Nephron (organoid): ENCODE data around the gene CYTH4.

Experiments
- H3K27ac Mint-ChIP-seq, 3 experiments: 2 replicates each; pipeline ENCODE4 v1.8.0; 2020; ENCODE audit warnings: mixed read lengths in 3 of 3, mild to moderate bottlenecking in 2 of 3, moderate library complexity in 1 of 3
- H3K27me3 Mint-ChIP-seq: 2 replicates; pipeline ENCODE4 v1.8.0; 2021; ENCODE audit warnings: low read depth, mild to moderate bottlenecking, moderate library complexity, mixed read lengths
- H3K36me3 Mint-ChIP-seq: 2 replicates; pipeline ENCODE4 v1.8.0; 2020; ENCODE audit warnings: low read depth, mixed read lengths
- H3K4me1 Mint-ChIP-seq: 2 replicates; pipeline ENCODE4 v1.8.0; 2020; ENCODE audit warnings: mixed read lengths
- H3K4me3 Mint-ChIP-seq, 3 experiments: 2 replicates each; pipeline ENCODE4 v1.8.0; 2020; ENCODE audit warnings: mild to moderate bottlenecking in 3 of 3, mixed read lengths in 3 of 3, moderate library complexity in 2 of 3
- H3K9me3 Mint-ChIP-seq: 2 replicates; pipeline ENCODE4 v1.8.0; 2020; ENCODE audit warnings: mixed read lengths
- TF ChIP-seq, protein P1 (sequence below), 3 experiments: fragments of 200-600 bp; sonication (generic); IDR thresholded peaks; one replicate each; pipeline ENCODE4 v1.5.0; 2021; ENCODE audit warnings: antibody characterized with exemption in 3 of 3; ENCODE audit not compliant: unreplicated experiment in 3 of 3

The CYTH4 gene

DNA sequence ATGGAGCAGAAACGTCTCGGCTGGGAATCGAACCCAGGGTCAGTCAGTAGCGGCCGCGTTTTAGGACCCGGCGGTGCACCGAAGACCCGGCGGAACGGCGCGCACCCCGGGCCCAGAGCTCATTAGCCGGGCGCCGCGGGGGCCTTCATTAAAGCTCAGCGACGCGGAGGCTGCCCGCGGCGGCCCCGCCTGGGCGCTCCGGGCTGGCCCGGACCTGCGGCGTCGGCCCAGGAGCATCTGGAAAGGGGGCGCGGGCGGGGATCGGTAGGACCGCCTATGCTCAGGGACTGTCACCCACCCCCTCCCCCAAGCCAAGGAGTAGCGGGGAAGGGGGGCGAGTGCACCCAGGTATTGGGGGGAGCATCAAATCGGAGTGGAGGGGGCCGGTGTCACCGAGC is 52.2 kb downstream of the CYTH4 start:
- H3K36me3 Mint-ChIP-seq, result no peaks in the 10 kb centered on the region

DNA sequence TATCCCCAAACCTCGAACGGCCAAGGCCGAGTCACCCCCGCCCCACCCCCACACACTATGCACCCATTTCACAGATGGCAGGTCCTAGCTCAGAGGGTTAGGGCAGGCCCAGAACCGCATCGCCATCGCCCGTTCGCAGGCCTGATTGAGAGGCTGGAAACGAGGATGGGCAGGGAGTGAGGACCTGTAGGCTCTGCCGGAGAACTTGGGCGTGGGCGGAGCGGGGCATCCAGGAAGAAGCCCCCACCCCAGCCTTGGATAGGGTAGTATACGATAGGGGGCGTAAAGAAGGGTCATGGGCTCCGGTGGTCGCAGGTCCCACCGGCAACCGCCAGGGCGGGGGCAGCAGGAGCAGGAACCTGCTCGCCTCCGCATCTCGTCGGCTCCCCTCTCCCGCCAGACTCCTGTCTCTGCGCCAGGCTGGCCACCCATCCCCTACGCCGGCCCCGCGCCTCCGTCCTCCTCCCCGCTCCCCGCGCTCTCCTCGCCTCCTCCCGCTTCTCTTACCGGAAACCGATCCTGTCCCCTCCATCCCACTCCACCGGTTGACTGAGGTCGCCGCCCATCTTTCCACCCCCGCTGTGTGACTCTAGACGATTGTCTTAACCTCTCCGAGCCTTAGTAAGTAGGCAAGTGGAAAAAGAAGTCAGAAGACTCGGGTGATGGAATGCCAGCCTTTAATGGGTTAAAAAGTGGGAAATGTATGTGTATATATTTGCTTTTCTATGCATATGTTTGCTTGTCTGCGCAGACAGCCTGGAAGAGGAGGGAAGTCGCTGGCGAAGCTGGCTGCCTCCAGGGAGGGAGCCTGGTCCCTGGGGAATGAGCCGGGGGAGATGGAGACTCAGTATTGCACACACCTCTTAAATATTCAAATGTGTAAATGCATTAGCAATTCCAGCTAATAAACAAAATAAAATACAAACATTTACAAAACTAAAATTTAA is 52.8 kb downstream of the CYTH4 start:
- peak overlapping the region; percentile 38 to 66 (median 56) for H3K4me3 Mint-ChIP-seq
- TF ChIP-seq, protein P1, sequence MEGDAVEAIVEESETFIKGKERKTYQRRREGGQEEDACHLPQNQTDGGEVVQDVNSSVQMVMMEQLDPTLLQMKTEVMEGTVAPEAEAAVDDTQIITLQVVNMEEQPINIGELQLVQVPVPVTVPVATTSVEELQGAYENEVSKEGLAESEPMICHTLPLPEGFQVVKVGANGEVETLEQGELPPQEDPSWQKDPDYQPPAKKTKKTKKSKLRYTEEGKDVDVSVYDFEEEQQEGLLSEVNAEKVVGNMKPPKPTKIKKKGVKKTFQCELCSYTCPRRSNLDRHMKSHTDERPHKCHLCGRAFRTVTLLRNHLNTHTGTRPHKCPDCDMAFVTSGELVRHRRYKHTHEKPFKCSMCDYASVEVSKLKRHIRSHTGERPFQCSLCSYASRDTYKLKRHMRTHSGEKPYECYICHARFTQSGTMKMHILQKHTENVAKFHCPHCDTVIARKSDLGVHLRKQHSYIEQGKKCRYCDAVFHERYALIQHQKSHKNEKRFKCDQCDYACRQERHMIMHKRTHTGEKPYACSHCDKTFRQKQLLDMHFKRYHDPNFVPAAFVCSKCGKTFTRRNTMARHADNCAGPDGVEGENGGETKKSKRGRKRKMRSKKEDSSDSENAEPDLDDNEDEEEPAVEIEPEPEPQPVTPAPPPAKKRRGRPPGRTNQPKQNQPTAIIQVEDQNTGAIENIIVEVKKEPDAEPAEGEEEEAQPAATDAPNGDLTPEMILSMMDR (IDR thresholded peaks at IDR 0.05; ENCODE audit: unreplicated experiment in 3 of 3), result no peak
- peaks cover 93% of the 10 kb centered on the region for H3K27me3 Mint-ChIP-seq
- no peaks in the 10 kb centered on the region for H3K36me3 Mint-ChIP-seq
- H3K4me1 Mint-ChIP-seq, result peaks cover 23% of the 10 kb centered on the region
- H3K9me3 Mint-ChIP-seq, result no peaks in the 10 kb centered on the region
- H3K27ac Mint-ChIP-seq, result no peak overlapping the region

More for the DNA sequence above, 52.2 kb downstream of the CYTH4 start:
- Mint-ChIP-seq H3K9me3 (no peaks in the 10 kb centered on the region), H3K4me3 (peak overlapping the region in 2 of 3 experiments; percentile 66 to 67), H3K27me3 (peaks cover 94% of the 10 kb centered on the region), H3K4me1 (peaks cover 24% of the 10 kb centered on the region), H3K27ac (peak overlapping the region in 1 of 3 experiments; percentile 25)
- TF ChIP-seq, protein P1 (IDR thresholded peaks at IDR 0.05; ENCODE audit: unreplicated experiment in 3 of 3), result no peak

DNA sequence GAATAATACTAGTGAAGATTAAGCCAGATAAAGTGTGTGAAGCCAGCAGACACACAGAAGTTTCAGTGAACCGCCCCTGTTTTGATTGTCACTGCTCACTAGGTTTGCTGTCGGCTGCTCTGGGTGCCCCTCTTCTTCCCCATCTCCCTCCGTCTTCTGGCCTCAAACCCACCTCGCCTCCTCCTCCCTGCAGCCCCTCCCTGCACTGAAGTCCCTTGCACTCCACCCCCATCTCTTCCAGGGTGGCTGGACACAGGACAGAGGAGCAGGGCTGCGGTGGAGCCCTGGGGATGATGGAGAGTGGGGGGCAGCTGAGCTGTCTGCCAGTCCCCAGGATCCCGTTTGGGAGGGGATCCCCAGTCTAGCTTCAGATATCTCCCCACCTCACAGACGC is 53.5 kb downstream of the CYTH4 start:
- no peaks in the 10 kb centered on the region for H3K9me3 Mint-ChIP-seq
- H3K4me1 Mint-ChIP-seq, result peaks cover 26% of the 10 kb centered on the region
- H3K27me3 Mint-ChIP-seq, result peaks cover 93% of the 10 kb centered on the region
- no peak overlapping the region for H3K4me3 Mint-ChIP-seq
- TF ChIP-seq, protein P1 (IDR thresholded peaks at IDR 0.05; ENCODE audit: unreplicated experiment in 3 of 3), result no peak
- H3K36me3 Mint-ChIP-seq, result no peaks in the 10 kb centered on the region
- no peak overlapping the region for H3K27ac Mint-ChIP-seq

DNA sequence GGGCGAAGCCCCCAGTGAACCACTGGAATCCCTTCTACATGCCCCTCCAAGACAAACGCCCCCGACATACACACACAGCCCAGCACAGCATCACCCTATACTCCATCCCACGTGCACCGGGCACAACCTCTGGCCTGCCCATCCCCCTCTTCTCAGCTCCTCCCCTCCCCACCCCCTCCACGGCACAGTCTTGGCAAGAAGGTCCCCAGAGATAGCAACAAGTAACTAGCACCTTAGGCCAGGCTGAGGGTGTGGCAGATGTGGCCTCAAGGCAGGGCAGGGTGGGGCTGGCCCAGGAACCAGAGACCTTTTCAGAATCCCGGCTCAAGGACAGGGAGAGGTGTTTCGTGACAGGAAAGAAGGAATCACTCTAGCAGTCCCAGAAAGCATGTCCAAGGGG is 54.3 kb downstream of the CYTH4 start:
- TF ChIP-seq, protein P1 (IDR thresholded peaks at IDR 0.05; ENCODE audit: unreplicated experiment in 3 of 3), result no peak
- H3K4me1 Mint-ChIP-seq, result peaks cover 26% of the 10 kb centered on the region
- no peaks in the 10 kb centered on the region for H3K36me3 Mint-ChIP-seq

DNA sequence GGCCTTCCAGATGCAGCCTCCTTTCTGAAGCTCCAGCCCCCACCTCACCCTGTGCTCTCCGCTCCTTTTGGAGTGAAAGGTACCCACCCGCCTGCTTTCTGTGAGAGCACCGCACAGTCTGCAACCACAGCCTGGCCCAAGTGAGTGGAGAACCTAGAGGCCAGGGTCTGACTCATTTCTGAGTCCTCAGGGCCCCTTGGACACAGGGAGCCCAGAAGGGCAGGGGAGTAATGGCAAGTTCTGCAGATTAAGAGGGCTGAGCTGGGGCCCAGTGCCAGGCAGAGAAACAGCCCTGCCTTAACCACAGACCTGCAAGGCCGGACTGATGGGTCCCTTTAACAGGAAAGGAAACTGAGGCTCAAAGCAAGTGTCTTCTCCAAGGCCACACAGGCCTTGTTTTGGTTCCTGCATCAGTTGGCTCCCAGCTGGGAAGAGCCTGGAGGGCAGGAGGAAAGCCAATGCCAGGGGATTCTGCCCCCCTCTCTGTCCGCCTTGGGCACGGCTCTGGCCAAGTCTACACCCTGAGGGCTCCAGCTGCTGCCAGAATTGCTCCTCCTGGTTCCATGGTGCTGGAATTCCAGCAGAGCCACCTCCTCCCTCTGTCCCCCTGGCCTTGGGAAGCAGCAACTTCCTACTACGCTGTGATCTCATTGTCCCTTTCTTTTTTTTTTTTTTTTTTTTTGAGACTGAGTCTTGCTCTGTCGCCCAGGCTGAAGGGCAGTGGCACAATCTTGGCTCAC is 55.1 kb downstream of the CYTH4 start:
- H3K9me3 Mint-ChIP-seq, result no peaks in the 10 kb centered on the region
- no peak overlapping the region for H3K4me3 Mint-ChIP-seq
- peaks cover 25% of the 10 kb centered on the region for H3K4me1 Mint-ChIP-seq
- no peak overlapping the region for H3K27ac Mint-ChIP-seq
- peaks cover 91% of the 10 kb centered on the region for H3K27me3 Mint-ChIP-seq
- no peaks in the 10 kb centered on the region for H3K36me3 Mint-ChIP-seq
- TF ChIP-seq, protein P1 (IDR thresholded peaks at IDR 0.05; ENCODE audit: unreplicated experiment in 3 of 3), result no peak

More for the DNA sequence above, 54.3 kb downstream of the CYTH4 start:
- Mint-ChIP-seq H3K9me3 (no peaks in the 10 kb centered on the region), H3K4me3 (no peak overlapping the region), H3K27me3 (peaks cover 92% of the 10 kb centered on the region), H3K27ac (no peak overlapping the region)
